GM18868 (cell line): Measurements from ENCODE around the gene SH3PXD2A.
A peak's percentile ranks its signal among the peaks of the same experiment; 100 is the strongest.
"Not testable (repeated sequence)": the region's sequence is repeated elsewhere in the genome, so short reads cannot be mapped to it uniquely, and the experiment has no call there.

Experiments used
- ATAC-seq: cut with Tn5 transposase; IDR thresholded peaks from one replicate; pipeline ENCODE4 v1.9.1; 2021; ENCODE audit warnings: mild to moderate bottlenecking, moderate library complexity; ENCODE audit not compliant: unreplicated experiment

The SH3PXD2A gene

DNA sequence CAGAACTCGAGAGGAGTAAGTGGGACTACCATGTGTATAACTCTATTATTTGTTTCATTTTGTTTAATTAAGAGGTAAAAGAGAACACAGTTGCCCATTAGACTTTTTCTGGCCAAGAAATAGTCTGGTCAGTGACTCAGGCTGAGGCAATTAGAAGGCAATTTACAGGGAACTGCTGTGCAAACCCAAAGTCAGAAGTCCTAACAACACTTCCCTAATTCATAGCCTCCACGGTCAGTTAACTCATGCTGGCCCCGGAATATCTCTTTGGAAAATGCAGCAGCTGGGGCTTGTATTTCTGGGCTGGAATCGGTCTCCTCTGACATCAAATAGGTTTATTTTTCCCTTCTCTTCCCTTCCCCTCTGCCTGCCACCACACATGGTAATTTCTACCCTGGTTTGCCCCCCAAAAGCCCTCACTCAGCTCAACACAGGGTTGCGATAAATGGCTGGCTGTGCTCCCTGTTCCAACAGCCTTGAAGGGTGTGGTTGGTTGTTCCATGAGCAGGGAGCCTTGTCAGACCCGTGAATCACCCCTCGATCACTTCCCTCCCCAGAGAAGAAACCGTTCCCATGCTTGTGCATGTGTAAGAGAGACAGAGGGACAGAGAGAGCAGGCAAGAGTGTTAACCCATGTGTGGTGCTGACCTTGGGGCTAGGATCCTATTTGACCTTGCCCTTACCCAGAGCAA lies 5.3 kb downstream of the SH3PXD2A start:
- ATAC-seq: no peak

DNA sequence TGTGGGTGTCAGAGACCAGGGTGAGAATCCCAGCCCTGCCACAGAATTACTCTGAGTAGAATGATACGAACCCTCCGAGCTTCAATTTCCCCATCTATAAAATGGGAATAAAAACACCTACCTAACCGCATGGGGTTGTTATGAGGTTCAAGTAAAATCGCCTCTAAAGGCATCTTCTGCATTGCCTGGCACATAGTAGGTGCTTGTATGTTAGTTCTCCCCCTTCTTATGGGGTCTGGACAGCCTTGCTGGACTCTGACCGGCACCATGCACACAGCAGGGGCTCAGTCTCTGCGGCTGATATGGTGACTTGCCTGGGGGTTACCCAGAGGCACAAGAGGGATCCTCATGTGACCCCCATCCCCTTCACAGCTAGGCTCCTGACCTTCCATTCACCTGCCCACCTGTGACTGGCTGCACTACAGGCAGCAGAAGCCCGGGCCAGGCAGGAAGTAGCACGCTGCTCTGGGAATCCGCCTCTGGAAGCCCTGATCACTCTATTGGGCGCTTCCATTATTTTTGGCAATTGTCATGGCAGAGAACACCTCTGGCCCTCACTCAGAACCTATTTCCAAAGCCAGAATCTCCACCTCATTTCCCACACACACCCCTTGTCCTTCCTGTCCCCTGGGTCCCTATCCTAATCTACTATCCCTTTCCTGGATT lies 6.0 kb downstream of the SH3PXD2A start:
- ATAC-seq: no peak

DNA sequence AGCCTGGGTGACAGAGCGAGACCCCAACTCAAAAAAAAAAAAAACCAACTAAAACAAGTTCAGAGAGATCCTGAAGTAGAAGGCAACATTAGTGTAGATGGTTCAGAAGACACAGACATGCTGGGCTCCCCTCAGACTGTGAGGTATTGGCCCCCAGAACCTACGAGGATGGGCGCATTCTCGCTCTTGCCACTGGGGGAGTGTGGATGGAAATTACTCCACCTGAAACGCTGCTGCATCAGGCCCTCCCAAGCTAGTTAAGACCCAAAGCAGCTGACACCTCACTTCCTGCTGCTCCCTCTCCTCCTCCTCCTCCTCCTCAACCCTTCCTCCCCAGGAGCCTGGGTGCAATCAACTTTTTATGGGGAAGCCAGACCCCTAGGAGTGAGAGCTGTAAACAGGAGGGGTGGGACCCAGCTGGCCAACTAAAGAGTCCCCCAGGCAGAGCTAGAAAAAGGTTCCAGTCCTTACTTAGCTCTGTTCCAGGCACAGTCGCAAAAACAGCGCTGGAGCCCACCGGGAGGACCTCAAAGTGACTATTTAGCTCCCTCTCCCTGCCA lies 7.4 kb downstream of the SH3PXD2A start:
- no peak for ATAC-seq

DNA sequence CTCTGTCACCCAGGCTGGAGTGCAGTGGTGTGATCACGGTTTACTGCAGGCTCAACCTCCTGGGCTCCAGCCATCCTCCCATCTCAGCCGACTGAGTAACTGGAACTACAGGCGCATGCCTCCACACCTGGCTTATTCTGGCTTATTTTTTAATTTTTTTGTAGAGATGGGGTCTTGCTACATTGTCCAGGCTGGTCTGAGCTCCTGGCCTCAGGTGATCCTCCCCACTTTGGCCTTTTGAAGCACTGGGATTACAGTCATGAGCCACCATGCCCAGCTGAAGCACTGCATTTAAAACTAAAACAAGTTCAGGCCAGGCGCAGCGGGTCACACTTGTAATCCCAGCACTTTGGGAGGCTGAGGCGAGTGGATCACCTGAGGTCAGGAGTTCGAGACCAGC lies 8.0 kb downstream of the SH3PXD2A start:
- no peak for ATAC-seq

DNA sequence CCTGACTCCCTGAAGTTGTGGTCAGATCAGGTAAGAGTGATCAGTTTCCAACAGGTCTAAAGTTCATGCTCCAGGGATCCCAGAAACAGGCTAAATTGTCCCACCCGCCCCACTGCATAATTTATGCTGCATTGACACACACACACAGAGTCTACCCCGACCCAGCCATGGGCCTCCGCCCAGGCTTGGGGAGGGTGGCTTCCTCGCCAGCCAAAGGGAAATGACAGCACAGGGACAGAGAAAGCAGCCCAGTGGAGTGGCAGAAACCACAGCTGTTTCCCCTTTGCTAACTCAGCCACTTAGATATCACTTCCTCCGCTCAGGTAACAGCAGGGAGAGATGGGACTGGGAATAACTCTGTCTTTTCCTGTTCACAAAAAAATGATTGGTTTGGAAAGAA lies 9.4 kb downstream of the SH3PXD2A start:
- peak; percentile 69 for ATAC-seq

GRCh38 chr10:103845346-103845745 lies 10.0 kb downstream of the SH3PXD2A start:
- ATAC-seq: not testable (repeated sequence)

- ATAC-seq: no peak
These were observed 11.4 kb downstream of the SH3PXD2A start for GRCh38 chr10:103843854-103844570.

GRCh38 chr10:103843045-103843444 lies 12.3 kb downstream of the SH3PXD2A start:
- ATAC-seq: no peak

DNA sequence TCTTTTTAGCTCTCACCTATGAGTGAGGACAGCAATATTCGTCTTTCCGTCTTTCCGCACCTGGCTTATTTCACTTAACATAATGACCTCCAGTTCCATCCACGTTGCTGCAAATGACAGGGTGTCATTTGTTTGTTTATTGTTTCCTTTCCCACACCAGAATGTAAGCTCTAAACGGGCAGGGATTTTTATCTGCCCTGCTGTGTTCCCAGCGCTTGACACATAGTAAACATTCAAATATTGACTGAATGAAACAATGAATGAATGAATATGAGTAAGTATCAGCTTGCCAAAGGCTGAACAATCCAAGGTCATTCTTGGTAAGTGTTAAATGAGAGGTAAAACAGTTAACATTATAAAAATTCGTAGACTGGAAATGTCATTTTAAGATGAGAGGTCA lies 12.8 kb downstream of the SH3PXD2A start:
- ATAC-seq: no peak

- ATAC-seq: no peak
These were observed 13.9 kb downstream of the SH3PXD2A start for GRCh38 chr10:103841519-103841918.

GRCh38 chr10:103840740-103841070 lies 14.7 kb downstream of the SH3PXD2A start:
- no peak for ATAC-seq

- no peak for ATAC-seq
These were observed 15.3 kb downstream of the SH3PXD2A start for GRCh38 chr10:103839872-103840739.

DNA sequence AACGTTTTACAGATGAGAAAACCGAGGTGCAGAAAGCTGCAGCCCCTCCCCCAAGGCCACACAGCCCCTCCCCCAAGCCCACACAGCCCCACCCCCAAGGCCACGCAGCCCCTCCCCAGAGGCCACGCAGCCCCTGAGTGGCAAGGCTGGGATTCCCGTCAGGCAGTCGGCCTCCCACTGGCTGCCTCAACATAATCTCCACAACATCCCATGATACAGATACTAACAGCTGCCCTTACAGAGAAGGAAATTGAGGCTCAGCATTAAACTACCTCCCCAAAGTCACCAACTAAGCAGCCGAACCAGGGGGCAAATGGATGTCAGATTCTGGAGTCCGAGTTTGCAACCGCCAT lies 15.9 kb downstream of the SH3PXD2A start:
- ATAC-seq: no peak

GRCh38 chr10:103838862-103839518 lies 16.4 kb downstream of the SH3PXD2A start:
- no peak for ATAC-seq

DNA sequence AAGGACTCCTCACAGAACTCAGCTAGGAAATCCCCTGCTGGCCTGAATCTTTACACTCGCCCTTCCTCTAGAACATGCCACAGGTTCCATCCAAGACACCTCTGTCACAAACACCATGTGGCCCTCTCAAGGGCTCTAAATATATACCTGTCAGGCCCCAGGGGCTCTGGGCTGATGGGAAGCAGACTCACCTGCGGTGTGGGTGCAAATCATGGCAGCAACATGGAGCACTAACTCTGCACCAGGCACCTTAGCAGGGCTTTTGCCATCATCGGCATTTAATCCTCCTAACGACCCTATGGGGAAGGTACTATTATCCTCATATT lies 17.3 kb downstream of the SH3PXD2A start:
- ATAC-seq: no peak

GRCh38 chr10:103837370-103838069 lies 17.9 kb downstream of the SH3PXD2A start:
- no peak for ATAC-seq

- ATAC-seq: no peak
These were observed 18.5 kb downstream of the SH3PXD2A start for GRCh38 chr10:103836861-103837260.

DNA sequence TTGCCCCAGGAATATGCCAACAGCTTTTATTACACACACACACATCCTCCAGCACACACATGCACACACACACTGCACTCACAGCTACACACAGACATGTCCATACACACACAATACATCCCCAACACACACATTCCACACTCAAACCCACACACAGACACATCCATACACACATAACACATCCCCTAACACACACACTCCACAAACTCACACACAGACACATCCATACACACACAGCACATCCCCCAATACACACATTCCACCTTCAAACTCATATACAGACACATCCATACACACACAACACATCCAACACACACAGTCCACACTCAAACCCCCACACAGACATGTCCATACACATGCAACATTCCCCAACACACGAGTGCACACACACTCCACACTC lies 19.1 kb downstream of the SH3PXD2A start:
- ATAC-seq: no peak

DNA sequence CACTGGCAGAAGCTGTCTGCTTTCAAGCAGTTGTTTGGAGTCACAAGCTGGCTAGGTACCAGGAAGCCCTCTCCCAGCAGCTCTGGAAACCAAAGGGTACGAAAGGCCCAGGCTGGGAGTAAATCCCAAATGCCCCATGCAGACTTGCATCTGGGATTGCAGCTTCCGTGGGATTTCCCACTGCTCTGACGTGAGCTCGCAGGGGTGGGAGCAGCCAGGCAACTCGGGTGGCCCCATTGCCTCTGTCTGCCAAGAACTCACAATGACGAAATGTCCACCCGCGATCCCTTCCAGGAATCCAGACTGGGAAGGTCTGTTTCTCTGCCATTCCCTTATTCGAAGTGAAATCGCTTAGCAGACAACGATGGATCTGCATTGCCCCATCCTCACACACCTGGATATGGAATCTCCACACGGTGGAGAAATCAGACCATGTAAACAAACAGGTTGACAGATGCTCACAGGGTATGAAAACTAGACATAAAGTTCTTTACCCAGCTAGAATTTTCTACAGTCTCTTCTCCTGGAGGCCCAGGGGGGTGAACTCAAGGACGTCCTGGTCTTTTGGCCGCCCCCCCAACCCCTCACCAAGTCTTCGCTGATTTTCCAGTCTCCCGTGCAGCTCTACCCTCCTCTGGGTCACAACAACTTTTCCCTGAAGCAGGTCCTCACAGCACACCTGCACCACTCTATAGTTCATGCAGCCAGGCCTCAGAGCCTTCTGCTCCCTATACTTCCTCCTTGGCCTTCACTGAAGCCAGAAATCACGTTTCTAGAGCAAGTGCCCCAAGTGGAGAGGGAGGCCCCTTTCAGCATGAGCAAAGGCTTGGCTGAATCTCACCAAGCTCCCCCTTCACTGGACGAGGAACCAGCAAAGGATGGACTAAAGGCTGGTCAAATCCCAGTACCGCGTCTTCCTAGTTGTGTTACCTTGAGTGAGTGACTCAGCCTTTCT lies 20.0 kb downstream of the SH3PXD2A start:
- ATAC-seq: no peak
